Glutamatergic neuron (in vitro differentiated cells): ENCODE measurements around the gene DNAH7. TPM values are rescaled to one million over a fixed set of nuclear protein-coding genes. Genes with fewer than 3 reads are reported as not detected.
"Not testable (repeated sequence)": the region's sequence is repeated elsewhere in the genome, so short reads cannot be mapped to it uniquely, and the experiment has no call there.

Experiments used
- DNase-seq: peaks from one replicate; pipeline ENCODE4 v3.0.0; 2022
- H3K27ac Mint-ChIP-seq: one replicate; pipeline ENCODE4 v1.8.0; 2020; ENCODE audit warnings: mild to moderate bottlenecking, mixed read lengths, inconsistent platforms; ENCODE audit not compliant: unreplicated experiment
- H3K27me3 Mint-ChIP-seq: one replicate; pipeline ENCODE4 v1.8.0; 2020; ENCODE audit warnings: mild to moderate bottlenecking, moderate library complexity, mixed read lengths, inconsistent platforms; ENCODE audit not compliant: unreplicated experiment
- H3K36me3 Mint-ChIP-seq: one replicate; pipeline ENCODE4 v1.8.0; 2020; ENCODE audit warnings: mild to moderate bottlenecking, mixed read lengths, inconsistent platforms; ENCODE audit not compliant: unreplicated experiment
- H3K4me1 Mint-ChIP-seq: one replicate; pipeline ENCODE4 v1.8.0; 2020; ENCODE audit warnings: mild to moderate bottlenecking, low read depth, mixed read lengths, inconsistent platforms; ENCODE audit not compliant: unreplicated experiment
- H3K4me3 Mint-ChIP-seq: one replicate; pipeline ENCODE4 v1.8.0; 2020; ENCODE audit warnings: mild to moderate bottlenecking, mixed read lengths, inconsistent platforms; ENCODE audit not compliant: unreplicated experiment
- H3K9me3 Mint-ChIP-seq: one replicate; pipeline ENCODE4 v1.8.0; 2020; ENCODE audit warnings: mild to moderate bottlenecking, moderate library complexity, mixed read lengths, inconsistent platforms; ENCODE audit not compliant: unreplicated experiment
- CTCF ChIP-seq: fragments of 200-600 bp; sonication (generic); IDR thresholded peaks from one replicate; pipeline ENCODE4 v1.5.0; 2021; ENCODE audit not compliant: partially characterized antibody, unreplicated experiment
- total RNA-seq: library from RNA; stranded (reverse); fragmentation: NEBNext Ultra II Directional; extraction: Animal tissue kit (Norgen Biotek cat#: 25700); gene quantifications from one replicate; pipeline ENCODE4 v1.2.1, GENCODE V29; 2021; ENCODE audit not compliant: unreplicated experiment

DNAH7 gene
- total RNA-seq, 1 donor from 2014 or later, result 0.56 TPM

GRCh38 chr2:196099916-196100315, 31.3 kb upstream of the DNAH7 start:
- no peak for TF ChIP-seq CTCF
- no peaks in the 10 kb centered on the region for H3K27me3 Mint-ChIP-seq
- DNase-seq, result no peak
- no peak overlapping the region for H3K27ac Mint-ChIP-seq
- H3K36me3 Mint-ChIP-seq, result no peaks in the 10 kb centered on the region
- H3K4me3 Mint-ChIP-seq, result no peak overlapping the region
- no peaks in the 10 kb centered on the region for H3K9me3 Mint-ChIP-seq
- H3K4me1 Mint-ChIP-seq, result no peaks in the 10 kb centered on the region

GRCh38 chr2:196097864-196098660, 29.4 kb upstream of the DNAH7 start:
- no peak for TF ChIP-seq CTCF
- H3K9me3 Mint-ChIP-seq, result no peaks in the 10 kb centered on the region
- H3K27me3 Mint-ChIP-seq, result no peaks in the 10 kb centered on the region
- H3K27ac Mint-ChIP-seq, result no peak overlapping the region
- peaks cover 5% of the 10 kb centered on the region for H3K36me3 Mint-ChIP-seq
- H3K4me3 Mint-ChIP-seq, result no peak overlapping the region
- DNase-seq, result no peak
- H3K4me1 Mint-ChIP-seq, result no peaks in the 10 kb centered on the region

GRCh38 chr2:196096982-196097745, 28.5 kb upstream of the DNAH7 start:
- Mint-ChIP-seq H3K27ac (no peak overlapping the region), H3K4me1 (no peaks in the 10 kb centered on the region), H3K27me3 (no peaks in the 10 kb centered on the region), H3K9me3 (no peaks in the 10 kb centered on the region), H3K4me3 (no peak overlapping the region), H3K36me3 (peaks cover 5% of the 10 kb centered on the region)
- no peak for DNase-seq
- no peak for TF ChIP-seq CTCF

- peaks cover 5% of the 10 kb centered on the region for H3K36me3 Mint-ChIP-seq
- H3K27ac Mint-ChIP-seq, result no peak overlapping the region
- H3K4me1 Mint-ChIP-seq, result no peaks in the 10 kb centered on the region
- DNase-seq, result no peak
- H3K9me3 Mint-ChIP-seq, result no peaks in the 10 kb centered on the region
- no peak overlapping the region for H3K4me3 Mint-ChIP-seq
- H3K27me3 Mint-ChIP-seq, result no peaks in the 10 kb centered on the region
- no peak for TF ChIP-seq CTCF
Measured at GRCh38 chr2:196096264-196096663, 27.6 kb upstream of the DNAH7 start.

- not testable (repeated sequence) for H3K27ac Mint-ChIP-seq, DNase-seq, H3K4me3 Mint-ChIP-seq, H3K4me1 Mint-ChIP-seq, H3K9me3 Mint-ChIP-seq, H3K27me3 Mint-ChIP-seq, H3K36me3 Mint-ChIP-seq
Measured at GRCh38 chr2:196089448-196089847, 20.8 kb upstream of the DNAH7 start.
